KMS-11 (cell line): ENCODE measurements around the gene TMEM272.

ENCODE experiments used
- H2AFZ ChIP-seq: fragments of 200-600 bp; sonication (generic); 2 replicates; pipeline ENCODE4 v1.6.1; 2016; ENCODE audit warnings: antibody characterized with exemption, mixed run types, low read depth
- H3K27ac ChIP-seq: fragments of 200-600 bp; sonication (generic); 2 replicates; pipeline ENCODE4 v1.6.1; 2016; ENCODE audit warnings: mild to moderate bottlenecking, mixed run types
- H3K27me3 ChIP-seq: fragments of 200-600 bp; sonication (generic); 2 replicates; pipeline ENCODE4 v1.6.1; 2017; ENCODE audit warnings: mild to moderate bottlenecking, low read depth, mixed run types, moderate library complexity; ENCODE audit not compliant: insufficient read depth
- H3K36me3 ChIP-seq: fragments of 200-600 bp; sonication (generic); 2 replicates; pipeline ENCODE4 v1.6.1; 2017; ENCODE audit warnings: mild to moderate bottlenecking, mixed run types; ENCODE audit not compliant: insufficient read depth
- H3K4me1 ChIP-seq: fragments of 200-600 bp; sonication (generic); 2 replicates; pipeline ENCODE4 v1.6.1; 2016; ENCODE audit warnings: mild to moderate bottlenecking, low read depth, mixed run types; ENCODE audit not compliant: poor library complexity, severe bottlenecking
- H3K4me2 ChIP-seq: fragments of 200-600 bp; sonication (generic); 2 replicates; pipeline ENCODE4 v1.7.0; 2016; ENCODE audit warnings: mild to moderate bottlenecking, mixed run types
- H3K4me3 ChIP-seq: fragments of 200-600 bp; sonication (generic); IDR thresholded peaks from 2 replicates; pipeline ENCODE4 v1.6.1; 2017; ENCODE audit warnings: low read depth, low read length, mixed read lengths; ENCODE audit not compliant: insufficient read depth
- H3K79me2 ChIP-seq: fragments of 200-600 bp; sonication (generic); 2 replicates; pipeline ENCODE4 v1.6.1; 2016; ENCODE audit warnings: low read depth, mixed run types; ENCODE audit not compliant: insufficient read depth
- H3K9ac ChIP-seq: fragments of 200-600 bp; sonication (generic); 2 replicates; pipeline ENCODE4 v1.6.1; 2016; ENCODE audit warnings: mild to moderate bottlenecking, mixed run types
- H4K20me1 ChIP-seq: fragments of 200-600 bp; sonication (generic); 2 replicates; pipeline ENCODE4 v1.6.1; 2016; ENCODE audit warnings: mild to moderate bottlenecking, mixed run types; ENCODE audit not compliant: insufficient read depth
- TF ChIP-seq, protein P1 (sequence below): fragments of 200-600 bp; sonication (generic); conservative IDR thresholded peaks from 2 replicates; pipeline ENCODE4 v1.6.1; 2017; ENCODE audit warnings: low read depth, mild to moderate bottlenecking, antibody characterized with exemption, low read length, moderate library complexity, mixed read lengths

TMEM272 gene

DNA sequence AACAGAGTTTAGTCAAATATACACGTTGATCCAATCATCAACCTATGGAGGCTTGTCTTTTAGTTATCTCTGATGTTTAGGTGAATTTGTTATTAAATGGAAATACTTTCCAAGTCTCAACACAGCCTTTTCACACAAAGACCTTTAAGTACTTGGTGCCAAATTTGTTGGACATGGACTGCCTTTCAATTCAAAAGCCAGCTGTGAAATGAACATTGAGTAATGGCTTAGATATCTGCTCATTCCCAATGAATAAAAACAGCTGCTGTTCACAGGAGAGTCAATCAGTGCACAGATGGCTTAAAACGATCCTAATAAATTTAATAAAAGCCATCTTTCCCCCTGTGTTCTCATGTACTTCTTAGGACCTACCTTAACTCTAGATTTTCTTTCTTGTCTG is 21.1 kb downstream of the TMEM272 start:
- Histone ChIP-seq H2AFZ (no peak overlapping the region), H3K79me2 (no peaks in the 10 kb centered on the region), H4K20me1 (no peaks in the 10 kb centered on the region), H3K27me3 (no peaks in the 10 kb centered on the region), H3K36me3 (no peaks in the 10 kb centered on the region), H3K27ac (no peak overlapping the region), H3K4me2 (no peak overlapping the region), H3K9ac (no peak overlapping the region), H3K4me1 (peaks cover 41% of the 10 kb centered on the region), H3K4me3 (no peak overlapping the region)
- TF ChIP-seq, protein P1, sequence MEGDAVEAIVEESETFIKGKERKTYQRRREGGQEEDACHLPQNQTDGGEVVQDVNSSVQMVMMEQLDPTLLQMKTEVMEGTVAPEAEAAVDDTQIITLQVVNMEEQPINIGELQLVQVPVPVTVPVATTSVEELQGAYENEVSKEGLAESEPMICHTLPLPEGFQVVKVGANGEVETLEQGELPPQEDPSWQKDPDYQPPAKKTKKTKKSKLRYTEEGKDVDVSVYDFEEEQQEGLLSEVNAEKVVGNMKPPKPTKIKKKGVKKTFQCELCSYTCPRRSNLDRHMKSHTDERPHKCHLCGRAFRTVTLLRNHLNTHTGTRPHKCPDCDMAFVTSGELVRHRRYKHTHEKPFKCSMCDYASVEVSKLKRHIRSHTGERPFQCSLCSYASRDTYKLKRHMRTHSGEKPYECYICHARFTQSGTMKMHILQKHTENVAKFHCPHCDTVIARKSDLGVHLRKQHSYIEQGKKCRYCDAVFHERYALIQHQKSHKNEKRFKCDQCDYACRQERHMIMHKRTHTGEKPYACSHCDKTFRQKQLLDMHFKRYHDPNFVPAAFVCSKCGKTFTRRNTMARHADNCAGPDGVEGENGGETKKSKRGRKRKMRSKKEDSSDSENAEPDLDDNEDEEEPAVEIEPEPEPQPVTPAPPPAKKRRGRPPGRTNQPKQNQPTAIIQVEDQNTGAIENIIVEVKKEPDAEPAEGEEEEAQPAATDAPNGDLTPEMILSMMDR = no peak

- TF ChIP-seq, protein P1 = no peak
- no peaks in the 10 kb centered on the region for H3K27me3 ChIP-seq
- H3K27ac ChIP-seq = no peak overlapping the region
- no peak overlapping the region for H2AFZ ChIP-seq
- H3K4me3 ChIP-seq = no peak overlapping the region
- H3K4me1 ChIP-seq = peaks cover 41% of the 10 kb centered on the region
- no peaks in the 10 kb centered on the region for H3K79me2 ChIP-seq
- no peak overlapping the region for H3K9ac ChIP-seq
- H3K36me3 ChIP-seq = no peaks in the 10 kb centered on the region
- H4K20me1 ChIP-seq = no peaks in the 10 kb centered on the region
- H3K4me2 ChIP-seq = no peak overlapping the region
These were observed 21.6 kb downstream of the TMEM272 start for GRCh38 chr13:51823359-51823758.

- H3K4me2 ChIP-seq = no peak overlapping the region
- H2AFZ ChIP-seq = no peak overlapping the region
- no peak overlapping the region for H3K4me3 ChIP-seq
- no peaks in the 10 kb centered on the region for H3K79me2 ChIP-seq
- no peaks in the 10 kb centered on the region for H4K20me1 ChIP-seq
- H3K9ac ChIP-seq = no peak overlapping the region
- TF ChIP-seq, protein P1 = no peak
- H3K27me3 ChIP-seq = no peaks in the 10 kb centered on the region
- peaks cover 35% of the 10 kb centered on the region for H3K4me1 ChIP-seq
- no peak overlapping the region for H3K27ac ChIP-seq
- H3K36me3 ChIP-seq = no peaks in the 10 kb centered on the region
These were observed 22.7 kb downstream of the TMEM272 start for GRCh38 chr13:51822106-51822815.

- Histone ChIP-seq H3K9ac (no peak overlapping the region), H4K20me1 (no peaks in the 10 kb centered on the region), H2AFZ (no peak overlapping the region), H3K27me3 (no peaks in the 10 kb centered on the region), H3K4me1 (peaks cover 29% of the 10 kb centered on the region), H3K4me2 (no peak overlapping the region), H3K36me3 (no peaks in the 10 kb centered on the region), H3K4me3 (no peak overlapping the region), H3K79me2 (no peaks in the 10 kb centered on the region), H3K27ac (no peak overlapping the region)
- TF ChIP-seq, protein P1 = no peak
These were observed 23.4 kb downstream of the TMEM272 start for GRCh38 chr13:51821606-51822005.
